Natural killer cell (primary cell): ENCODE data around the gene SLX4IP. TPM values are rescaled to one million over a fixed set of nuclear protein-coding genes. Genes with fewer than 3 reads are reported as not detected.
A peak's percentile ranks its signal among the peaks of the same experiment; 100 is the strongest.
"Not testable (repeated sequence)": the region's sequence is repeated elsewhere in the genome, so short reads cannot be mapped to it uniquely, and the experiment has no call there.

ENCODE experiments used
- ATAC-seq, 3 donors: fragments of 150-1000 bp in 2 of 3; fragments of 200-7000 bp in 1 of 3; cut with Tn5 transposase; 1 replicate in 1 of 3; 2 replicates in 2 of 3; pipeline ENCODE4 v1.10.0; 2021; ENCODE audit warnings: mild to moderate bottlenecking in 2 of 3, moderate library complexity in 2 of 3
- DNase-seq, 2 donors: peaks; one replicate each; pipeline versions ENCODE4 v3.0.0 to v3.0.0-alpha.2; 2013 to 2021; ENCODE audit warnings: mixed read lengths in 1 of 2
- H3K27ac ChIP-seq: one replicate; pipeline ENCODE4 v1.5.1; 2013; ENCODE audit warnings: mild to moderate bottlenecking, low read length
- H3K27me3 ChIP-seq: one replicate; pipeline ENCODE4 v1.6.1; 2013; ENCODE audit warnings: low read length; ENCODE audit not compliant: control insufficient read depth, insufficient read depth
- H3K36me3 ChIP-seq: one replicate; pipeline ENCODE4 v1.6.1; 2013; ENCODE audit warnings: low read length; ENCODE audit not compliant: control insufficient read depth, insufficient read depth
- H3K4me1 ChIP-seq: one replicate; pipeline ENCODE4 v1.6.1; 2013; ENCODE audit warnings: low read length; ENCODE audit not compliant: control insufficient read depth, insufficient read depth
- H3K4me3 ChIP-seq: one replicate; pipeline ENCODE4 v1.5.1; 2013; ENCODE audit warnings: low read length
- H3K9me3 ChIP-seq: one replicate; pipeline ENCODE4 v1.6.1; 2013; ENCODE audit warnings: low read length; ENCODE audit not compliant: control insufficient read depth, insufficient read depth
- H3K27ac Mint-ChIP-seq, 2 donors: one replicate each; pipeline ENCODE4 v1.8.0; 2022; ENCODE audit warnings: mild to moderate bottlenecking in 2 of 2, mixed read lengths in 2 of 2, moderate library complexity in 1 of 2
- H3K27me3 Mint-ChIP-seq, 2 donors: one replicate each; pipeline ENCODE4 v1.8.0; 2022; ENCODE audit warnings: low read depth in 2 of 2, mixed read lengths in 2 of 2
- H3K36me3 Mint-ChIP-seq: one replicate; pipeline ENCODE4 v1.8.0; 2022; ENCODE audit warnings: mixed read lengths
- H3K4me1 Mint-ChIP-seq, 2 donors: one replicate each; pipeline ENCODE4 v1.8.0; 2022; ENCODE audit warnings: mixed read lengths in 2 of 2
- H3K4me3 Mint-ChIP-seq: one replicate; pipeline ENCODE4 v1.8.0; 2022; ENCODE audit warnings: mild to moderate bottlenecking, moderate library complexity, mixed read lengths
- H3K9me3 Mint-ChIP-seq, 2 donors: one replicate each; pipeline ENCODE4 v1.8.0; 2022; ENCODE audit warnings: mixed read lengths in 2 of 2
- CTCF ChIP-seq: fragments of 200-600 bp; IDR thresholded peaks from one replicate; pipeline ENCODE4 v1.8.0; 2022; ENCODE audit warnings: antibody characterized with exemption
- WGBS: methylation state at CpG from one replicate; pipeline ENCODE4 v1.1.7; 2013; ENCODE audit warnings: missing lambda C conversion rate; ENCODE audit not compliant: insufficient coverage; 5-methylcytosine and 5-hydroxymethylcytosine counted together
- intact Hi-C: fragments of 100-400 bp; cut with micrococcal nuclease; formaldehyde crosslinking; loops from one replicate; pipeline ENCODE4 v1.14.2; 2022
- total RNA-seq, 4 donors: library from RNA; stranded (reverse); fragments of 120-200 nt in 1 of 4; gene quantifications; one replicate each; pipeline versions ENCODE4 v1.2.3 to v1.2.4, GENCODE V29; 2013 to 2022

The SLX4IP gene
- total RNA-seq, 3 donors from 2014 or later (not counting 1 experiment from before 2014, with no cell fraction given): 2.9 to 5.5 (median 5.2) TPM

DNA sequence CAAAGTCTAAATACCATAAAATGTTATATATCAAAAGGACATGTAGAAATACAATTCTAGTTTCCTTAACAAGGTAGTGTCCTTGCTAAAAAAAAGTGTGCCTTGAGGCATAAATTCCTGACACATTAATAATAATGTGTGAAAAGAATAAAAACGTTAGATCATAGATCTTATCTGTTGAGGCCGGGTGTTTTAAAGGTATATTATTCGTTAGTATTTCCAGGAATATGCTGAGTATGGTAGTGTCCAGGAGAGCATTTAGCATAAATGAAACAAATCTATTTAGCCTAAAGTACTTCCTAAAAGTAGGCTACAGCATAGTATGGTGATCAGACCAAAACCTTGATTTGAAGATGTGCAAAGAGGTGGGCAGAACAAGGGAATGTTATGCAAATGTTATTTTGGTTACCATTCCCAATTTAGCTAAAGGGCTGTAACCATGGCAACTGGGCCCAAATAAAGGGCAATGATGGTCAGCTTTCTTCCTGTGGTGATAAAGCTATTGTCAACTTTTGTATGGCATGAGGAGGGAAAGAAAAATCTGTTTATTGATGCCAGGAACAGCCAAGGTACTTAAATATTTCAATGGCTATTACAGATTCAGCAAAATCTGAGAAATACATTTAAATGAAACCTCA lies 20.0 kb upstream of the SLX4IP start:
- Mint-ChIP-seq H3K4me1 (peaks cover 6 to 17% of the 10 kb centered on the region in 2 donors), H3K27me3 (no peaks in the 10 kb centered on the region), H3K36me3 (no peaks in the 10 kb centered on the region), H3K9me3 (no peaks in the 10 kb centered on the region), H3K27ac (peak overlapping the region in 1 of 2 donors; percentile 10), H3K4me3 (no peak overlapping the region)
- DNase-seq: no peak
- no peak for ATAC-seq
- no peaks in the 10 kb centered on the region for H3K4me1 ChIP-seq
- 71% methylated on average over 3 of the region's 3 CpGs for WGBS
- no peak for TF ChIP-seq CTCF
- intact Hi-C loops: no loop called here
- H3K4me3 ChIP-seq: no peak overlapping the region
- H3K27me3 ChIP-seq: no peaks in the 10 kb centered on the region
- peaks cover 15% of the 10 kb centered on the region for H3K36me3 ChIP-seq
- H3K9me3 ChIP-seq: no peaks in the 10 kb centered on the region
- no peak overlapping the region for H3K27ac ChIP-seq

- H3K27me3 ChIP-seq, H3K9me3 ChIP-seq, H3K4me3 ChIP-seq, H3K9me3 Mint-ChIP-seq, DNase-seq, H3K27me3 Mint-ChIP-seq, H3K36me3 Mint-ChIP-seq, H3K4me1 ChIP-seq, H3K27ac ChIP-seq, intact Hi-C loops, H3K4me3 Mint-ChIP-seq, ATAC-seq: not testable (repeated sequence)
- H3K4me1 Mint-ChIP-seq: peaks cover 14 to 19% of the 10 kb centered on the region in 2 donors
- 98% methylated on average over 2 of the region's 2 CpGs for WGBS
- H3K27ac Mint-ChIP-seq: peak overlapping the region in 1 of 2 donors; percentile 3
- H3K36me3 ChIP-seq: peaks cover 11% of the 10 kb centered on the region
Measured at GRCh38 chr20:10417218-10417617, 17.9 kb upstream of the SLX4IP start.

GRCh38 chr20:10419550-10420133 lies 15.5 kb upstream of the SLX4IP start:
- no peaks in the 10 kb centered on the region for H3K27me3 Mint-ChIP-seq
- no peak overlapping the region for H3K27ac Mint-ChIP-seq
- DNase-seq: no peak
- H3K4me3 Mint-ChIP-seq: no peak overlapping the region
- H3K27me3 ChIP-seq: no peaks in the 10 kb centered on the region
- peaks cover 14 to 21% of the 10 kb centered on the region in 2 donors for H3K4me1 Mint-ChIP-seq
- peaks cover 7% of the 10 kb centered on the region for H3K36me3 ChIP-seq
- ATAC-seq: no peak
- H3K4me1 ChIP-seq: no peaks in the 10 kb centered on the region
- WGBS: 98% methylated on average over 5 of the region's 5 CpGs
- no peak for TF ChIP-seq CTCF
- H3K27ac ChIP-seq: no peak overlapping the region
- no peaks in the 10 kb centered on the region for H3K9me3 ChIP-seq
- H3K9me3 Mint-ChIP-seq: no peaks in the 10 kb centered on the region
- H3K36me3 Mint-ChIP-seq: no peaks in the 10 kb centered on the region
- intact Hi-C loops: no loop called here
- H3K4me3 ChIP-seq: no peak overlapping the region

DNA sequence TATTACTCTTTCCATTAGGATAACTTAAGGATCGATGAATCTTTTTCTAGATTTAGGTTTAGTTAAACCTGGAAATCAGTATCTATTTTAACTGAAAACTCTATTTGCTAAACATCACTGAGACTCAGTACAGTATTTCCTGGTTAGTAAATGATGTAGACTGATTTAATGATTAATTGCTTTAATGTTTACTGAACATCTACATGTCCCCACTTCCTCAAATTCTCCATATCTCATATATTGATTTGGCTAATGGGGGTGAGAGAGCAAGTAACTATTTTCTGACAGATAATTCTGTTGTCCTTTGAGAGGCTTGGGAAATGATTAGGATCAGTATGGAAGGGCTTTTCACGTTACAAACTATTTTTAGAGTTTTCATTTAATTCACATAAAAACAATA lies 11.4 kb upstream of the SLX4IP start:
- H3K27ac ChIP-seq: no peak overlapping the region
- WGBS: no CpG with 5 or more reads among the region's 2 CpGs
- ATAC-seq (no peak), DNase-seq (no peak)
- no peak overlapping the region for H3K27ac Mint-ChIP-seq
- peaks cover 3% of the 10 kb centered on the region for H3K36me3 ChIP-seq
- intact Hi-C loops: no loop called here
- peaks cover 15 to 31% of the 10 kb centered on the region in 2 donors for H3K4me1 Mint-ChIP-seq
- no peaks in the 10 kb centered on the region for H3K9me3 Mint-ChIP-seq
- H3K9me3 ChIP-seq: no peaks in the 10 kb centered on the region
- H3K36me3 Mint-ChIP-seq: no peaks in the 10 kb centered on the region
- no peak overlapping the region for H3K4me3 ChIP-seq
- no peaks in the 10 kb centered on the region for H3K27me3 ChIP-seq
- H3K27me3 Mint-ChIP-seq: no peaks in the 10 kb centered on the region
- no peaks in the 10 kb centered on the region for H3K4me1 ChIP-seq
- H3K4me3 Mint-ChIP-seq: no peak overlapping the region
- TF ChIP-seq CTCF: no peak
